Mesothelial cell of epicardium (in vitro differentiated cells): ENCODE results near the gene PTGR1. TPM values are rescaled to one million over a fixed set of nuclear protein-coding genes. Genes with fewer than 3 reads are reported as not detected.

ENCODE experiments used
- DNase-seq, 2 experiments: peaks; one replicate each; pipeline ENCODE4 v3.0.0; 2021; ENCODE audit warnings: low spot score in 2 of 2; ENCODE audit not compliant: unreplicated experiment in 2 of 2
- H3K27ac Mint-ChIP-seq: 2 replicates; pipeline ENCODE4 v1.8.0; 2021; ENCODE audit warnings: mixed read lengths
- H3K27me3 Mint-ChIP-seq: 2 replicates; pipeline ENCODE4 v1.8.0; 2021; ENCODE audit warnings: low read depth, mixed read lengths
- H3K36me3 Mint-ChIP-seq: 2 replicates; pipeline ENCODE4 v1.8.0; 2021; ENCODE audit warnings: mixed read lengths
- H3K4me1 Mint-ChIP-seq: 2 replicates; pipeline ENCODE4 v1.8.0; 2021; ENCODE audit warnings: mixed read lengths
- H3K4me3 Mint-ChIP-seq: 2 replicates; pipeline ENCODE4 v1.8.0; 2021; ENCODE audit warnings: mild to moderate bottlenecking, moderate library complexity, mixed read lengths
- H3K9me3 Mint-ChIP-seq: 2 replicates; pipeline ENCODE4 v1.8.0; 2021; ENCODE audit warnings: mixed read lengths
- total RNA-seq: library from RNA; stranded (reverse); gene quantifications from 3 replicates; pipeline ENCODE4 v1.2.1, GENCODE V29; 2021
- TF ChIP-seq, protein P1 (sequence below): fragments of 200-600 bp; sonication (generic); IDR thresholded peaks from one replicate; pipeline ENCODE4 v1.5.0; 2021; ENCODE audit warnings: antibody characterized with exemption; ENCODE audit not compliant: unreplicated experiment

Gene PTGR1
- total RNA-seq, 1 donor from 2014 or later, result 49.2 TPM

DNA sequence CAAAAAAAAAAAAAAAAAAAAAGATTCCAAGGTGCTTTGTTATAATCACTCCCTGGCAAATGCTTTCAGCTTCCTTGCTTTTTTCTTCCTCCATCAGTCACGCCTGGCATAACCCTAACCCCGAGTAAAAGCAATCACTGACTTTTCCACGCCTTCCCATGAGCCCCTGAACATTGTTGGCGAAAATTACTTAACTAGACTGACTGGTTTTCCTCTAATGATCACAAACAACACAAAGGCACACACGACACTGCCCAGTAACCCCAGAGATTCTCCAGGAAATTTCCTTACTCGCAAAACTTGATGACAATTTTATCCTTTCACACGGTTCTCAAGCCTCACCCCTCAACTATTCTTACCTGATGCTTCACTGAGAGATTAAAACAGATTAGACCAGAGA lies 11.4 kb upstream of the PTGR1 start:
- H3K4me1 Mint-ChIP-seq, result peaks cover 4% of the 10 kb centered on the region
- H3K9me3 Mint-ChIP-seq, result no peaks in the 10 kb centered on the region
- no peaks in the 10 kb centered on the region for H3K36me3 Mint-ChIP-seq
- TF ChIP-seq, protein P1, sequence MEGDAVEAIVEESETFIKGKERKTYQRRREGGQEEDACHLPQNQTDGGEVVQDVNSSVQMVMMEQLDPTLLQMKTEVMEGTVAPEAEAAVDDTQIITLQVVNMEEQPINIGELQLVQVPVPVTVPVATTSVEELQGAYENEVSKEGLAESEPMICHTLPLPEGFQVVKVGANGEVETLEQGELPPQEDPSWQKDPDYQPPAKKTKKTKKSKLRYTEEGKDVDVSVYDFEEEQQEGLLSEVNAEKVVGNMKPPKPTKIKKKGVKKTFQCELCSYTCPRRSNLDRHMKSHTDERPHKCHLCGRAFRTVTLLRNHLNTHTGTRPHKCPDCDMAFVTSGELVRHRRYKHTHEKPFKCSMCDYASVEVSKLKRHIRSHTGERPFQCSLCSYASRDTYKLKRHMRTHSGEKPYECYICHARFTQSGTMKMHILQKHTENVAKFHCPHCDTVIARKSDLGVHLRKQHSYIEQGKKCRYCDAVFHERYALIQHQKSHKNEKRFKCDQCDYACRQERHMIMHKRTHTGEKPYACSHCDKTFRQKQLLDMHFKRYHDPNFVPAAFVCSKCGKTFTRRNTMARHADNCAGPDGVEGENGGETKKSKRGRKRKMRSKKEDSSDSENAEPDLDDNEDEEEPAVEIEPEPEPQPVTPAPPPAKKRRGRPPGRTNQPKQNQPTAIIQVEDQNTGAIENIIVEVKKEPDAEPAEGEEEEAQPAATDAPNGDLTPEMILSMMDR, result no peak
- DNase-seq, result no peak
- H3K27ac Mint-ChIP-seq, result no peak overlapping the region
- peaks cover 7% of the 10 kb centered on the region for H3K27me3 Mint-ChIP-seq
- no peak overlapping the region for H3K4me3 Mint-ChIP-seq

DNA sequence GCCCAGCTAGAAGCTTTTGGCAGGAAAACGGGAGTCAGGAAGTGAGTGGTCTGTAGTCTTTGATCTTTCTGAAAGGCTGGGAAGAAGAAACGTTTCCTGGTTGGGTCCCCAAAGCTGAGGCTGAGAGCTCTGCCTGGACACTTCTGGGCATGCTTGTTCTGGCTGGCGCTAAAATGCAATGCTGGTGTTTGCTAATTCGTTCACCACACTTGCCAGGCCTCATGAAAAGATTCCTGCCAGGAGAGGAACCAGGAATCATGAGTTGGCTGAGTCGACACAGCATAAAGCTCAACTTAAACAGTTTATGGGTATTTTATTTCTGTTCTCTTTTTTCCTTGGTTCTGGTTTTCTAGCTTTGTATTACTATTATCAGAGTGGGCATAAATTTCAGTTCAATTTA lies 10.7 kb upstream of the PTGR1 start:
- peaks cover 4% of the 10 kb centered on the region for H3K4me1 Mint-ChIP-seq
- no peak overlapping the region for H3K27ac Mint-ChIP-seq
- DNase-seq, result no peak
- peaks cover 7% of the 10 kb centered on the region for H3K27me3 Mint-ChIP-seq
- H3K9me3 Mint-ChIP-seq, result no peaks in the 10 kb centered on the region
- H3K4me3 Mint-ChIP-seq, result no peak overlapping the region
- no peaks in the 10 kb centered on the region for H3K36me3 Mint-ChIP-seq
- TF ChIP-seq, protein P1, result no peak

DNA sequence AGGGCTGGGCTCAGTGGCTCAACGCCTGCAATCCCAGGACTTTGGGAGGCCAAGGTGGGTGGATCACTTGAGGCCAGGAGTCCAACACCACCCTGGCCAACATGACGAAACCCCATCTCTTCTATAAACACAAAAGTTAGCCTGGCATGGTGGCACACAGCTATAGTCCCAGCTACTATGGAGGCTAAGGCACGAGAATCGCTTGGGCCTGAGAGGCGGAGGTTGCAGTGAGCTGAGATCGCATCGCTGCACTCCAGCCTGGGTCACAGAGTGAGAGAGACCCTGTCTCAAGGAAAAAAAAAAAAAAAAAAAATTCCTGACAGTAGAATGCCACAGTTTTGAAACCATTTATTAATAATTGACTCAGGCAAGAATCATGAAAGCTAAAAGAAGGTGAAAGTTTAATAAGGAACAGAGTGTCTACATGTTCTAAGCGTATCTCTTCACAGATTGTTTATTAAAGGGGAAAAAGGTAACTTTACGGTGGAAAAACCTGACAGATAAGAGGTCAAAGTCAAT lies 5.7 kb upstream of the PTGR1 start:
- TF ChIP-seq, protein P1, result no peak
- Mint-ChIP-seq H3K9me3 (no peaks in the 10 kb centered on the region), H3K27ac (no peak overlapping the region), H3K27me3 (peaks cover 2% of the 10 kb centered on the region), H3K4me3 (no peak overlapping the region), H3K36me3 (no peaks in the 10 kb centered on the region), H3K4me1 (peaks cover 1% of the 10 kb centered on the region)
- no peak for DNase-seq

DNA sequence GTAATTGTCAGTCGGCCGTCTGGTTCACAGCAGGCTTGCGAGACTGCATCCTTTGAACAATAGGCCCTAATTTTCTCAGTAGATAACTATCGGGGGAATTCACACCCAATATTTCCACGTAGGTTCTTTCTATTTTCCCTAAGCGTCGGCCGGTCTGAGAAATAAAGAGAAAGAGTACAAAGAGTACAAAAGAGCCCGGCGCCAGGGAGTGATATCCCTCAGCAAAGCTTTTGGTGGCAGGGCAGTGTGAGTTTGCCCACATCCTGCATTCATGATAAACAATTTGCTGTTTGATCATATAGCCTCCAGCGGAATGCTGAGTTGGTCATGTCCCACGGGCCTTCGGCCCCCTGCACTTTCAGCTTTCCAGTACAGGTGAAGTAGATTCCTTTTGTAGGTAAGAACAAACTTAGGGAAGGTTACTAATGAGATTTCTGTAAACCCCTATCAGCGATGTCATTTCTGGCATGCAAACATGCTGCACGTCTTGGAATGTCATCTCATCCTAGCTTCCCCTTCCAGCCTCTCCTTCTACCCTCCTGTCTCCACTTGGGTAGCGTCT lies 4.7 kb upstream of the PTGR1 start:
- Mint-ChIP-seq H3K36me3 (no peaks in the 10 kb centered on the region), H3K4me3 (no peak overlapping the region), H3K9me3 (no peaks in the 10 kb centered on the region), H3K4me1 (peaks cover 3% of the 10 kb centered on the region), H3K27ac (no peak overlapping the region), H3K27me3 (peaks cover 2% of the 10 kb centered on the region)
- TF ChIP-seq, protein P1, result no peak
- DNase-seq, result no peak

DNA sequence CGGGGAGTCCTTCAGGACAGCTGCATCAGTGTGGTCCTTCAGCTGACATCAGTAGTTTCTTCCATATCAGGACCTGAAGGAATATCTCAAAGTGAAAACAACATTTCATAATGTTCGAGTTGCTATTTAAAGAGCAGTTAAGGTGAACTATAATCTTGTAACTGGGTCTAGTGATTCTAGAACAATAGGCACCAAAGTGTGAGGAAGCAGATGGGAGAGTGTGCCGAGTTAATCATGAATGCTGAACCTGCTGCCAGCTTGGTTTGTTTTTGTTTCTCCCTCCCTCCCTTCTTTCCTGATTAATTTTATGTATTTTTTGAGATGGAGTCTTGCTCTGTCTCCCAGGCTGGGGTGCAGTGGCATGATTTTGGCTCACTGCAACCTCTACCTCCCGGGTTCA lies 3.6 kb upstream of the PTGR1 start:
- Mint-ChIP-seq H3K9me3 (no peaks in the 10 kb centered on the region), H3K36me3 (no peaks in the 10 kb centered on the region), H3K27me3 (no peaks in the 10 kb centered on the region), H3K27ac (no peak overlapping the region), H3K4me3 (no peak overlapping the region), H3K4me1 (peaks cover 7% of the 10 kb centered on the region)
- TF ChIP-seq, protein P1, result no peak
- no peak for DNase-seq
